ENCODE results near the gene CREBBP.

Gene CREBBP

GRCh38 chr16:3767333-3767986, 113.1 kb downstream of the CREBBP start:
- DNase-seq (ENCODE audit: low read depth) = no peak

- no peak for DNase-seq (ENCODE audit: low read depth)
Measured at GRCh38 chr16:3766177-3766576, 114.3 kb downstream of the CREBBP start.

- no peak for DNase-seq (ENCODE audit: low read depth)
Measured at GRCh38 chr16:3764409-3764808, 116.1 kb downstream of the CREBBP start.

GRCh38 chr16:3762107-3762750, 118.3 kb downstream of the CREBBP start:
- no peak for DNase-seq (ENCODE audit: low read depth)

- no peak for DNase-seq (ENCODE audit: low read depth)
Measured at GRCh38 chr16:3761375-3762106, 119.0 kb downstream of the CREBBP start.

GRCh38 chr16:3760518-3760917, 120.0 kb downstream of the CREBBP start:
- no peak for DNase-seq (ENCODE audit: low read depth)

GRCh38 chr16:3759736-3760135, 120.8 kb downstream of the CREBBP start:
- DNase-seq (ENCODE audit: low read depth) = no peak

GRCh38 chr16:3756113-3756512, 124.4 kb downstream of the CREBBP start:
- no peak for DNase-seq (ENCODE audit: low read depth)

- DNase-seq (ENCODE audit: low read depth) = no peak
Measured at GRCh38 chr16:3755249-3755648, 125.3 kb downstream of the CREBBP start.

GRCh38 chr16:3754772-3755171, 125.7 kb downstream of the CREBBP start:
- DNase-seq (ENCODE audit: low read depth) = no peak

GRCh38 chr16:3754081-3754703, 126.3 kb downstream of the CREBBP start:
- no peak for DNase-seq (ENCODE audit: low read depth)

GRCh38 chr16:3752984-3753383, 127.5 kb downstream of the CREBBP start:
- no peak for DNase-seq (ENCODE audit: low read depth)

- DNase-seq (ENCODE audit: low read depth) = no peak
Measured at GRCh38 chr16:3751878-3752277, 128.6 kb downstream of the CREBBP start.

- no peak for DNase-seq (ENCODE audit: low read depth)
Measured at GRCh38 chr16:3748307-3748706, 132.2 kb downstream of the CREBBP start.

- no peak for DNase-seq (ENCODE audit: low read depth)
Measured at GRCh38 chr16:3745751-3746355, 134.7 kb downstream of the CREBBP start.

GRCh38 chr16:3744018-3744417, 136.5 kb downstream of the CREBBP start:
- no peak for DNase-seq (ENCODE audit: low read depth)

GRCh38 chr16:3740934-3741333, 139.6 kb downstream of the CREBBP start:
- DNase-seq (ENCODE audit: low read depth) = no peak

GRCh38 chr16:3740186-3740585, 140.3 kb downstream of the CREBBP start:
- no peak for DNase-seq (ENCODE audit: low read depth)

- no peak for DNase-seq (ENCODE audit: low read depth)
Measured at GRCh38 chr16:3739636-3740035, 140.9 kb downstream of the CREBBP start.

GRCh38 chr16:3738541-3738940, 142.0 kb downstream of the CREBBP start:
- DNase-seq (ENCODE audit: low read depth) = no peak

- DNase-seq (ENCODE audit: low read depth) = no peak
Measured at GRCh38 chr16:3738128-3738527, 142.4 kb downstream of the CREBBP start.

GRCh38 chr16:3737181-3737580, 143.3 kb downstream of the CREBBP start:
- no peak for DNase-seq (ENCODE audit: low read depth)

All from stimulated activated CD8-positive, alpha-beta memory T cell treated with anti-CD3 and anti-CD28 coated beads, Interleukin-15, amount 100 ng/mL, for 1 hour (primary cell).